Measurements from ENCODE around the gene FOXP1.

DNA sequence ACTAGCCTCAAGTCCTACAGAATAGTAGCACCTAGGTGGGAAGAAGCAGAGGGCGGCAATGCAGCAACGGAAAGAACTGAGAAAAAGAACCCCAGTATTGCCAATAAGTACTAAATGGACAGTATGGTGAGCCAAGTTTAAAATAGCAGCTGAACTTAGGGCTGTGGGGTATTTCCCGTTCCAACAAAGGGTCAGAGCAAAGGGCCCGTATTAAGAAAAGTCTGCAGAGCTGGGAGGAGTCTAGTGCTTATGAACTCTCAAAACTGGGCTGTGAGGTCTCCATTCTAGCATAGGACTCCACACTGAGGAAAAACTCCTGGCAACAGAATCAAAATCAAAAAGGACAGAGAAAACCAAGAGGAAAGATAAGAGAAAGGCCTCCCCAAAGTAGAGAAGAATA, 250.7 kb downstream of the FOXP1 start:
- TF ChIP-seq, protein P1, sequence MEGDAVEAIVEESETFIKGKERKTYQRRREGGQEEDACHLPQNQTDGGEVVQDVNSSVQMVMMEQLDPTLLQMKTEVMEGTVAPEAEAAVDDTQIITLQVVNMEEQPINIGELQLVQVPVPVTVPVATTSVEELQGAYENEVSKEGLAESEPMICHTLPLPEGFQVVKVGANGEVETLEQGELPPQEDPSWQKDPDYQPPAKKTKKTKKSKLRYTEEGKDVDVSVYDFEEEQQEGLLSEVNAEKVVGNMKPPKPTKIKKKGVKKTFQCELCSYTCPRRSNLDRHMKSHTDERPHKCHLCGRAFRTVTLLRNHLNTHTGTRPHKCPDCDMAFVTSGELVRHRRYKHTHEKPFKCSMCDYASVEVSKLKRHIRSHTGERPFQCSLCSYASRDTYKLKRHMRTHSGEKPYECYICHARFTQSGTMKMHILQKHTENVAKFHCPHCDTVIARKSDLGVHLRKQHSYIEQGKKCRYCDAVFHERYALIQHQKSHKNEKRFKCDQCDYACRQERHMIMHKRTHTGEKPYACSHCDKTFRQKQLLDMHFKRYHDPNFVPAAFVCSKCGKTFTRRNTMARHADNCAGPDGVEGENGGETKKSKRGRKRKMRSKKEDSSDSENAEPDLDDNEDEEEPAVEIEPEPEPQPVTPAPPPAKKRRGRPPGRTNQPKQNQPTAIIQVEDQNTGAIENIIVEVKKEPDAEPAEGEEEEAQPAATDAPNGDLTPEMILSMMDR (IDR thresholded peaks at IDR 0.05; ENCODE audit: low read length): no peak
- no peak for TF ChIP-seq EZH2 (IDR thresholded peaks at IDR 0.05; ENCODE audit: borderline replicate concordance, low read length)
